ENCODE measurements around the gene SNAP29. TPM values are rescaled to one million over a fixed set of nuclear protein-coding genes. Genes with fewer than 3 reads are reported as not detected.

SNAP29 gene
- total and polyA plus RNA-seq, 9 of the 15 experiments (the other 6 are each of a cell fraction or from before 2014, with no cell fraction given): 19.5 to 250 (median 75.9) TPM

DNA sequence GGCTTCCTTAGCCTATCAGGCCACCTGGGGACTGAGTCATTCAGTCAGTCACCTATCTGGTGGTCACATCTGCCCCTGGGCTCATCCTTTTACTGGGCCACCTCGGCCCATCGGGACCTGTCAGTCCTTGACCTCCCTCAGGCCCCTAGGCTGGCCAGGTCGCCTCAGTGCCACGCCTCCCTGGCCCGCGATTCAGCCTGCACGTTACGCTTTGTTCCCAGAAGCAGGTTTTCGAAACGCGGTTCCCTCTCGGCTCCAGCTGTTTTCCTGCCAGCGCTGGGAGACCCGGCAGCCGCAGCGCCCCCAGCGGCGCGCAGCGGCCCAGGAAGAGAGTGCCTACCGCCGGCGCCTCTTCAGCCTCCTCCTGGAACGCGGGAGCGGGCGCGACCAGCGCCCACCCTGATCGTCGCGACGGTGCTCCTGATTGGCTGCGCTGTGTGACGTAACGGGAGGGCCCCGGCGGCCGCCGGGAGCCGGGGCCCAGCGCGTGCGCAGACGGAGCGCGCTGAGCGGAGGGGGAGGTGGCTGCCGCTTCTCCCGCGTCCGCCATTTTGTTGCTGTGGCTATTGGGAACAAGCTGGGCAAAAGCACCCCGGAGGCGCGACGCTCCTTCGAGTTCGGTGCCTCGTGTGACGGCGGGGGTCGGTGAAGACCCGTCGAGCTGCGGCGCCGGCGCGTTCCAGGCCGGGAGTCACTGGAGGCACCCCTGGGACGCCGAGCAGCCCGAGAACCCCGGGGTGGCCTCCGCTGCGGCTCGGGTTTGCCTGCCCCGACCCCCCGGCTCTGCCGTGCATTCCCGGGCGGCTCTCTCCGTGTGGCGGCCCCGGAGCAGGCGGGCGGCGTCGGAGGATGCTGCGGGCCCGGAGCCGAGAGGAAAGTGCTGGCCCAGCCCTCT lies 58.4 kb downstream of the SNAP29 start, which contains the start of gene CRKL (continued):
- TF ChIP-seq, protein P1, sequence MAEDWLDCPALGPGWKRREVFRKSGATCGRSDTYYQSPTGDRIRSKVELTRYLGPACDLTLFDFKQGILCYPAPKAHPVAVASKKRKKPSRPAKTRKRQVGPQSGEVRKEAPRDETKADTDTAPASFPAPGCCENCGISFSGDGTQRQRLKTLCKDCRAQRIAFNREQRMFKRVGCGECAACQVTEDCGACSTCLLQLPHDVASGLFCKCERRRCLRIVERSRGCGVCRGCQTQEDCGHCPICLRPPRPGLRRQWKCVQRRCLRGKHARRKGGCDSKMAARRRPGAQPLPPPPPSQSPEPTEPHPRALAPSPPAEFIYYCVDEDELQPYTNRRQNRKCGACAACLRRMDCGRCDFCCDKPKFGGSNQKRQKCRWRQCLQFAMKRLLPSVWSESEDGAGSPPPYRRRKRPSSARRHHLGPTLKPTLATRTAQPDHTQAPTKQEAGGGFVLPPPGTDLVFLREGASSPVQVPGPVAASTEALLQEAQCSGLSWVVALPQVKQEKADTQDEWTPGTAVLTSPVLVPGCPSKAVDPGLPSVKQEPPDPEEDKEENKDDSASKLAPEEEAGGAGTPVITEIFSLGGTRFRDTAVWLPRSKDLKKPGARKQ (CRISPR knock-in tag; IDR thresholded peaks at IDR 0.05): no peak
- TF ChIP-seq BDP1 (IDR thresholded peaks at IDR 0.05; ENCODE audit: insufficient read depth, insufficient read length): no peak
- no peak for TF ChIP-seq ZBTB17 (CRISPR knock-in tag; IDR thresholded peaks at IDR 0.05)
- TF ChIP-seq IFI16 (CRISPR knock-in tag; IDR thresholded peaks at IDR 0.05): no peak
- TF ChIP-seq, protein P2, sequence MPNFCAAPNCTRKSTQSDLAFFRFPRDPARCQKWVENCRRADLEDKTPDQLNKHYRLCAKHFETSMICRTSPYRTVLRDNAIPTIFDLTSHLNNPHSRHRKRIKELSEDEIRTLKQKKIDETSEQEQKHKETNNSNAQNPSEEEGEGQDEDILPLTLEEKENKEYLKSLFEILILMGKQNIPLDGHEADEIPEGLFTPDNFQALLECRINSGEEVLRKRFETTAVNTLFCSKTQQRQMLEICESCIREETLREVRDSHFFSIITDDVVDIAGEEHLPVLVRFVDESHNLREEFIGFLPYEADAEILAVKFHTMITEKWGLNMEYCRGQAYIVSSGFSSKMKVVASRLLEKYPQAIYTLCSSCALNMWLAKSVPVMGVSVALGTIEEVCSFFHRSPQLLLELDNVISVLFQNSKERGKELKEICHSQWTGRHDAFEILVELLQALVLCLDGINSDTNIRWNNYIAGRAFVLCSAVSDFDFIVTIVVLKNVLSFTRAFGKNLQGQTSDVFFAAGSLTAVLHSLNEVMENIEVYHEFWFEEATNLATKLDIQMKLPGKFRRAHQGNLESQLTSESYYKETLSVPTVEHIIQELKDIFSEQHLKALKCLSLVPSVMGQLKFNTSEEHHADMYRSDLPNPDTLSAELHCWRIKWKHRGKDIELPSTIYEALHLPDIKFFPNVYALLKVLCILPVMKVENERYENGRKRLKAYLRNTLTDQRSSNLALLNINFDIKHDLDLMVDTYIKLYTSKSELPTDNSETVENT (CRISPR knock-in tag; IDR thresholded peaks at IDR 0.05): no peak
- peak; percentile 99 for TF ChIP-seq SMARCB1 (IDR thresholded peaks at IDR 0.05; ENCODE audit: insufficient read length, low read depth)
- no peak for TF ChIP-seq MTA2 (IDR thresholded peaks at IDR 0.05; ENCODE audit: low read depth)
- TF ChIP-seq, protein P3, sequence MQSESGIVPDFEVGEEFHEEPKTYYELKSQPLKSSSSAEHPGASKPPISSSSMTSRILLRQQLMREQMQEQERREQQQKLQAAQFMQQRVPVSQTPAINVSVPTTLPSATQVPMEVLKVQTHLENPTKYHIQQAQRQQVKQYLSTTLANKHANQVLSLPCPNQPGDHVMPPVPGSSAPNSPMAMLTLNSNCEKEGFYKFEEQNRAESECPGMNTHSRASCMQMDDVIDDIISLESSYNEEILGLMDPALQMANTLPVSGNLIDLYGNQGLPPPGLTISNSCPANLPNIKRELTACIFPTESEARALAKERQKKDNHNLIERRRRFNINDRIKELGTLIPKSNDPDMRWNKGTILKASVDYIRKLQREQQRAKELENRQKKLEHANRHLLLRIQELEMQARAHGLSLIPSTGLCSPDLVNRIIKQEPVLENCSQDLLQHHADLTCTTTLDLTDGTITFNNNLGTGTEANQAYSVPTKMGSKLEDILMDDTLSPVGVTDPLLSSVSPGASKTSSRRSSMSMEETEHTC (IDR thresholded peaks at IDR 0.05): no peak
- no peak for TF ChIP-seq MBD2 (IDR thresholded peaks at IDR 0.05; ENCODE audit: borderline replicate concordance, low read depth)
- TF ChIP-seq KDM1A (IDR thresholded peaks at IDR 0.05): no peak
